Limb (tissue), 2 donors: Measurements from ENCODE around the gene FAM9B.

Experiments used
- DNase-seq, 2 donors: peaks; one replicate each; pipeline ENCODE4 v3.0.0-alpha.2; 2016; ENCODE audit errors: extremely low spot score in 2 of 2

The FAM9B gene

DNA sequence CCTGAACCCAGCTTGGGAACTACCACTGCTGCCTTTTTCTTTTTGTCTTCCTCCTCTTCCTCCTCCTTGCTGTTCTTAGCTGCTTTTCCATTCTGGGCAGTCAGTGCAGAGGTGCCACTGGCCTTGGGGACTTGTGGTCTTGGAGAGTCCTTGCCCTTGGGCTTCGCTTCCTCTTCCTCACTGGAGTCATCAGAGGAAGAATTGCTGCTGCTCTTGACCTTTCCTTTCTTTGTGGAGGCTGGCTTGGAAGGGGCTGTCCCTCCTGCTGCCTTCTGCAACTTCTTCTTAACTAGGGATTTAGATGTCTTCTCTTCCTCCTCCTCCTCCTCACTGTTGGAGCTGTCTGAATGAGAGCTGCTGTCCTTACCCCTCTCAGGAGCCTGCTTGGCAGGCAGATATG, 53.2 kb downstream of the FAM9B start:
- no peak for DNase-seq
